ENCODE data around the gene SUPT7L.
"Not testable (repeated sequence)": the region's sequence is repeated elsewhere in the genome, so short reads cannot be mapped to it uniquely, and the experiment has no call there.

Gene SUPT7L

GRCh38 chr2:27638037-27638637 lies 25.3 kb downstream of the SUPT7L start:
- no peak for DNase-seq (ENCODE audit: low spot score)

DNA sequence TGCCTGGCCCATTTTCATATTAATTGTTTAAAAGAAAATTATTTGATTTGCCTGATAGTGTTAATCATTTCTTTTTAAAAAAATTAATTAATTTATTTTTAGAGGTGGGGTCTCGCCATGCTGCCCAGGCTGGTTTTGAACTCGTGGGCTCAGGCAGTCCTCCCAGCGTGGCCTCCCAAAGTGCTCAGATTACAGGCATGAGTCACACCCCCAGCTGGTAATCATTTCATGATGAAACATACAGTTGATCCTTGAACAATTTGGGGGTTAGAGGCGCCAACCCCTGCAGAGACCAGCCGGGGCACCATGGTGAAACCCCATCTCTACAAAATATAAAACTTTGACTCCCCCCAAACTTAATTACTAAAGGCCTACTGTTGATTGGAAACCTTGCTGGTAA lies 26.6 kb downstream of the SUPT7L start:
- no peak for DNase-seq (ENCODE audit: low spot score)

- no peak for DNase-seq (ENCODE audit: low spot score)
These were observed 29.1 kb downstream of the SUPT7L start for GRCh38 chr2:27634291-27634690.

- DNase-seq (ENCODE audit: low spot score): not testable (repeated sequence)
These were observed 33.2 kb downstream of the SUPT7L start for GRCh38 chr2:27630257-27630656.

- peak; percentile 87 for DNase-seq (ENCODE audit: low spot score)
These were observed 34.4 kb downstream of the SUPT7L start, which contains the start of the genes CCDC121 and GPN1 for GRCh38 chr2:27628767-27629709. CCDC121 (minus strand) TSS chr2:27629012; CDS start chr2:27627799, 1,213 bp downstream. GPN1 (plus strand) TSS chr2:27629050; CDS start chr2:27629059, 9 bp downstream.

DNA sequence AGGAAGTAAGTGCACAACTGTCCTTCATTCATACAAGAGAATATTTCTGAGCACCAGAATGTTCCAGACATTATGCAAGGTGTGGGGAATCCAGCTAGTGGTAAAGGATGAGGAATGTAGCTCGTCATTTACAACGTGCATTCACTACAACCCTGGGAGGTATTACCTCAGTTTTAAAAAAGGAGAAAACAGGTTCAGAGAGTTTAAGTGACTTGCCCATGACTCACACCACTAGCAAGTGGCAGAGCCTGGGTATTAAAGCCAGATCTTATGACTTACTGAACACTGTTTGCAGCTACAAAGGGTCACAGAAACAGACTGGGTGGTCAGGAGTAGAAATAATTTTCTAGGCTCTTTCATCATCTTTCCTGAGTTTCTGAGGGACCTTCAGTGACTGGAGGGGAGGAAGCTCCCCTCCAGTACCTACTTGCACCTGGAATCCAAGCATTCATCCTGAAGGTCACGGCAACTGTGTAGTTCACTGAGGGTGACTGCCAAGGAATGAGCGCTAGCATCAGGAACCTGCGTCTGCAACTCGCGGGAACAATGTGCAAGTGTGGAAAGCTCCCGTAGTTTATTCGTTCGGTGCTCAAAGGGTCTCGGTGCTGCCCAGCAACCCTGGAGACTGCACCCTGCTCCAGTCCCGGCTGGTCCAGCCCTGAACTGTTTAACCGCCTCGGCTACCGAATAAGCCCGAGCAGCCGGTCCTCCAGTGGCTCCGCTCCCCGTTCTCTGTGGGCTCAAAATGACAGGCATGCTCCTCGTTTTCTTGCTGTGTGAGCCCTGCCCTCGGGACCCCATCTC lies 35.2 kb downstream of the SUPT7L start:
- peak; percentile 47 for DNase-seq (ENCODE audit: low spot score)

GRCh38 chr2:27626921-27627320 lies 36.5 kb downstream of the SUPT7L start:
- not testable (repeated sequence) for DNase-seq (ENCODE audit: low spot score)

DNA sequence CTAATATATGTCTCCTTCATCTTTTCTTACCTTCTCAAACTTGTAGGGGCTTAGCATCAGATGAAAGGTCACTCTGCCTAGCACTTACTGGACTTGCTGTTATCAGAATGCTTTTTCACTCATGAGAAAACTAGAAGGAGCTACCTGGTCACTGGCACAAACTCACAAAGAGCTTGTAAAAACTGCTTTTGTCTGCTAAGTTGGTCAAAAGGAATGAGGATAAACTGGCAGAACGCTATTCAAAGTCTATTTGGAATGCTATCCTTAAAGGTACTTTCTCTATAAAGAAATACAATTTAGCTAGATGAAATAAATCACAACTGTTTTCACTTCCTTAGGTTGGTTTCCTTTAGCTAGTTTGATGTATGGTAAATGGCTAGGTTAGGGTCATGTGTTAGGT lies 37.1 kb downstream of the SUPT7L start:
- not testable (repeated sequence) for DNase-seq (ENCODE audit: low spot score)

GRCh38 chr2:27624943-27625342 lies 38.5 kb downstream of the SUPT7L start:
- no peak for DNase-seq (ENCODE audit: low spot score)

- peak; percentile 55 for DNase-seq (ENCODE audit: low spot score)
These were observed 40.5 kb downstream of the SUPT7L start for GRCh38 chr2:27622921-27623384.

DNA sequence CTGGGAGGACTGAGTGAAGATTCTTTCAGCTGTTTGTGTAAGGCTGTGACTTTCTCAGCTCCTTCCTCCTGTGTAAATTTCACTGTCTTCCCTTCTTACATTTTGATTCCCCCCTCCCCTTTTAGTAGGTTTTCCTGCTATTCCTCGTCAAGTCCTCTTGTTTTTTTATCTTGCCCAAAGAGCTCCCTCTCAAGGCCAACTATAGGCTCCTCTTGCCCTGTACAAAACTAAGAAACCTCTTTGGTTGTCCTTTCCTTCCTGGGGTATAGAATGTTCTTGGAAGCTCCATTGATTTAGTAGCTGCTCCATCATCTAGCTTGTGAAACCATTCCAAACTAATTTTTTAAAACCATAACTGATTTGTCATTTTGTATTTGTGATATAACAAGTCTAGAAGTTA lies 41.9 kb downstream of the SUPT7L start:
- DNase-seq (ENCODE audit: low spot score): no peak

DNA sequence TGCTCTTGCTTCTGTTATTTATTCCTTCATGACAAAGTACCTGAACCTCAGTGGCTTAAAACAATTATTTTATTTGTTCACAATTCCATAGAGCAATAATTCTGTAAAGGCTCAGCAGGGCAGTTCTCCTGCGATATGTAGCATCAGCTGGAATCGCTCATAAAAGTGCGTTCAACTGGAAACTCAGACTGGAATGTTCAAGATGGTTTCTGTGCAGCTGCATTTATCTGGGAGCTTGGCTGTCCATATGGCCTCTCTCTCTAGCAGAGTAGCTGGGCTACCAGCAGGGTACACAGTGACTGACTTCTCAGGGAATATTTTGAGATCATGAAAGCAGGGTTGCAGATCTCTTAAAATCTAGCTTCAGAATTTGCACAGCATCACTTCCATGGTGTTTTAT lies 48.1 kb downstream of the SUPT7L start:
- no peak for DNase-seq (ENCODE audit: low spot score)

- no peak for DNase-seq (ENCODE audit: low spot score)
These were observed 49.4 kb downstream of the SUPT7L start for GRCh38 chr2:27613985-27614384.

DNA sequence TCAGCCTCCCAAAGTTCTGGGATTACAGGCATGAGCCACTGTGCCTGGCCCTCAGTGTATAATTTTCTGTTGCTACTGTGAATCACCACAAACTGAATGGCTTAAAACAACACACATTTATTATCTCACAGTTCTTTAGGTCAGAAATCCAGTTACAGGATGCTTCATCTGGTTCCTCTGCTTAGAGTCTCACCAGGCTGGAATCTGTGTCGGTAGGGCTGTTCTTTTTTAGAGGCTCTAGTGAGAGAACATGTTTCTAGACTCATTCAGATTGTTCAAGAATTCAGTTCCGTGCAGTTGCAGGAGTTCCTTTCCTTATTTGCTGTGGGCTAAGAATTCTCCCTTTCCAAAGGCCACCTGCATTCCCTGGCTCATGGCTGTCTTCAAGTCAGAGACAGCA lies 56.8 kb downstream of the SUPT7L start:
- peak; percentile 60 for DNase-seq (ENCODE audit: low spot score)

All from hepatic stellate cell (primary cell).